ENCODE data around the gene PCBP3.

GRCh38 chr21:45699966-45700365 lies 56.4 kb downstream of the PCBP3 start:
- TF ChIP-seq, protein P1, sequence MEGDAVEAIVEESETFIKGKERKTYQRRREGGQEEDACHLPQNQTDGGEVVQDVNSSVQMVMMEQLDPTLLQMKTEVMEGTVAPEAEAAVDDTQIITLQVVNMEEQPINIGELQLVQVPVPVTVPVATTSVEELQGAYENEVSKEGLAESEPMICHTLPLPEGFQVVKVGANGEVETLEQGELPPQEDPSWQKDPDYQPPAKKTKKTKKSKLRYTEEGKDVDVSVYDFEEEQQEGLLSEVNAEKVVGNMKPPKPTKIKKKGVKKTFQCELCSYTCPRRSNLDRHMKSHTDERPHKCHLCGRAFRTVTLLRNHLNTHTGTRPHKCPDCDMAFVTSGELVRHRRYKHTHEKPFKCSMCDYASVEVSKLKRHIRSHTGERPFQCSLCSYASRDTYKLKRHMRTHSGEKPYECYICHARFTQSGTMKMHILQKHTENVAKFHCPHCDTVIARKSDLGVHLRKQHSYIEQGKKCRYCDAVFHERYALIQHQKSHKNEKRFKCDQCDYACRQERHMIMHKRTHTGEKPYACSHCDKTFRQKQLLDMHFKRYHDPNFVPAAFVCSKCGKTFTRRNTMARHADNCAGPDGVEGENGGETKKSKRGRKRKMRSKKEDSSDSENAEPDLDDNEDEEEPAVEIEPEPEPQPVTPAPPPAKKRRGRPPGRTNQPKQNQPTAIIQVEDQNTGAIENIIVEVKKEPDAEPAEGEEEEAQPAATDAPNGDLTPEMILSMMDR (IDR thresholded peaks at IDR 0.05): no peak
- no peak for TF ChIP-seq POLR2A (IDR thresholded peaks at IDR 0.05)
